GM12878 (cell line): ENCODE data around the gene ARVCF.

Experiments
- ATF2 ChIP-seq: IDR thresholded peaks from 2 replicates; pipeline ENCODE4 v1.6.1; 2012; ENCODE audit warnings: low read length, inconsistent platforms
- CTCF ChIP-seq, 3 experiments: IDR thresholded peaks in 2 of 3; conservative IDR thresholded peaks in 1 of 3; 2 replicates each; pipeline ENCODE4 v1.5.1; 2011; ENCODE audit warnings: low read depth in 3 of 3, low read length in 3 of 3, mild to moderate bottlenecking in 3 of 3, control low read depth in 2 of 3, moderate library complexity in 2 of 3, inconsistent platforms in 1 of 3, mixed read lengths in 1 of 3; ENCODE audit not compliant: control insufficient read depth in 2 of 3, insufficient read depth in 1 of 3; ENCODE audit errors: extremely low read depth in 1 of 3
- EZH2 ChIP-seq: IDR thresholded peaks from 2 replicates; pipeline ENCODE4 v1.6.1; 2012; ENCODE audit warnings: low read depth, mild to moderate bottlenecking, control low read depth, inconsistent platforms, low read length, borderline replicate concordance; ENCODE audit not compliant: control insufficient read depth
- MYC ChIP-seq: IDR thresholded peaks from 2 replicates; pipeline ENCODE4 v1.6.1; 2011; ENCODE audit warnings: mild to moderate bottlenecking, low read length, moderate library complexity, inconsistent platforms; ENCODE audit not compliant: insufficient read depth, insufficient replicate concordance, insufficient read length, severe bottlenecking
- NR2F1 ChIP-seq: fragments of 450-650 bp; conservative IDR thresholded peaks from 2 replicates; pipeline ENCODE4 v1.6.1; 2017; ENCODE audit warnings: mild to moderate bottlenecking
- POLR2A ChIP-seq: IDR thresholded peaks from 2 replicates; pipeline ENCODE4 v1.6.1; 2011; ENCODE audit warnings: low read depth, mild to moderate bottlenecking, low read length
- POLR2AphosphoS2 ChIP-seq: IDR thresholded peaks from 2 replicates; pipeline ENCODE4 v1.6.1; 2011; ENCODE audit warnings: low read depth, mild to moderate bottlenecking, low read length, improper control_type of control experiment, moderate library complexity
- POLR2AphosphoS5 ChIP-seq: IDR thresholded peaks from 2 replicates; pipeline ENCODE4 v1.6.1; 2011; ENCODE audit warnings: mild to moderate bottlenecking, low read length, inconsistent platforms
- SIN3A ChIP-seq: IDR thresholded peaks from 2 replicates; pipeline ENCODE4 v1.6.1; 2012; ENCODE audit warnings: low read depth, low read length, improper control_type of control experiment
- SREBF2 ChIP-seq: IDR thresholded peaks from 2 replicates; pipeline ENCODE4 v1.6.1; 2012; ENCODE audit warnings: mild to moderate bottlenecking, low read length
- TCF3 ChIP-seq: IDR thresholded peaks from 2 replicates; pipeline ENCODE4 v1.6.1; 2012; ENCODE audit warnings: low read depth, mild to moderate bottlenecking, low read length, borderline replicate concordance; ENCODE audit not compliant: insufficient read depth
- YY1 ChIP-seq: IDR thresholded peaks from 2 replicates; pipeline ENCODE4 v1.6.1; 2011; ENCODE audit warnings: low read depth, mild to moderate bottlenecking, low read length

- TF ChIP-seq POLR2A (peak; percentile 40), CTCF (IDR thresholded peaks at IDR 0.05 in 2 of 3, conservative IDR thresholded peaks at IDR 0.05 in 1 of 3; ENCODE audit: control insufficient read depth in 2 of 3, extremely low read depth in 1 of 3, insufficient read depth in 1 of 3, low read depth in 3 of 3, low read length in 3 of 3) (no peak), POLR2AphosphoS5 (no peak), EZH2 (no peak), POLR2AphosphoS2 (no peak), TCF3 (no peak), SREBF2 (no peak), ATF2 (no peak), YY1 (no peak), MYC (no peak), SIN3A (no peak), NR2F1 (no peak)
Observed at GRCh38 chr22:19957445-19957844, 59.2 kb downstream of the ARVCF start.
